Endothelial cell of umbilical vein (primary cell): ENCODE measurements around the gene HUWE1. TPM values are rescaled to one million over a fixed set of nuclear protein-coding genes. Genes with fewer than 3 reads are reported as not detected.
A peak's percentile ranks its signal among the peaks of the same experiment; 100 is the strongest.

Source experiments
- BruUV-seq: library from RNA; stranded (reverse); fragments of 400-500 nt; replicated peaks from 2 replicates; lab custom pipeline; 2021; lab: Mats Ljungman, UMichigan
- CTCF ChIA-PET: fragments of 300-600, 350-600 bp; sonication (Branson Sonifier 250); formaldehyde crosslinking; loops from one replicate; lab custom pipeline; 2021; ENCODE audit warnings: antibody characterized with exemption, inconsistent platforms; lab: Charles Lee
- POLR2A ChIA-PET: fragments of 300-600, 350-600 bp; sonication (Branson Sonifier 250); formaldehyde crosslinking; loops from one replicate; lab custom pipeline; 2021; ENCODE audit warnings: antibody characterized with exemption, inconsistent platforms; lab: Charles Lee
- DNase-seq: peaks from one replicate; pipeline ENCODE4 v3.0.0-alpha.2; 2011; ENCODE audit warnings: low read depth, low spot score
- FAIRE-seq: peaks from 2 replicates; lab custom pipeline; 2011; peaks lifted over from hg19 to GRCh38; lab: Jason Lieb, UNC
- H2AFZ ChIP-seq: 2 replicates; pipeline ENCODE4 v1.6.0; 2012; ENCODE audit warnings: low read depth, low read length, control low read depth, inconsistent platforms
- H3K27ac ChIP-seq: 2 replicates; pipeline ENCODE4 v1.5.1; 2011; ENCODE audit warnings: low read depth, mild to moderate bottlenecking, control low read depth, low read length, moderate library complexity; ENCODE audit not compliant: insufficient read depth
- H3K27me3 ChIP-seq, 2 experiments: 2 replicates each; pipeline versions ENCODE4 v1.6.0 to v1.6.1; 2011; ENCODE audit warnings: low read length in 2 of 2, mixed read lengths in 1 of 2; ENCODE audit not compliant: control insufficient read depth in 2 of 2, insufficient read depth in 2 of 2
- H3K36me3 ChIP-seq, 2 experiments: 2 replicates in 1 of 2; 3 replicates in 1 of 2; pipeline ENCODE4 v1.5.1; 2011; ENCODE audit warnings: low read length in 2 of 2, mild to moderate bottlenecking in 1 of 2, moderate library complexity in 1 of 2; ENCODE audit not compliant: control insufficient read depth in 2 of 2, insufficient read depth in 2 of 2; ENCODE audit errors: extremely low read depth in 1 of 2
- H3K4me1 ChIP-seq: 3 replicates; pipeline ENCODE4 v1.5.1; 2011; ENCODE audit warnings: mild to moderate bottlenecking, low read length; ENCODE audit not compliant: control insufficient read depth, insufficient read depth; ENCODE audit errors: extremely low read depth
- H3K4me2 ChIP-seq: 2 replicates; pipeline ENCODE4 v1.6.1; 2011; ENCODE audit warnings: low read length, control low read depth, mixed read lengths; ENCODE audit not compliant: insufficient read depth
- H3K4me3 ChIP-seq, 3 experiments: fragments of 200-600 bp in 1 of 3; sonication (generic), shearing (Covaris generic) in 1 of 3; replicated peaks in 1 of 3; 2 replicates each; pipeline ENCODE4 v1.5.1; 2011 to 2016; ENCODE audit warnings: control low read depth in 3 of 3, low read length in 3 of 3, mild to moderate bottlenecking in 2 of 3, inconsistent platforms in 1 of 3, low read depth in 1 of 3, moderate library complexity in 1 of 3; ENCODE audit not compliant: insufficient read depth in 1 of 3
- H3K79me2 ChIP-seq: 2 replicates; pipeline ENCODE4 v1.6.0; 2012; ENCODE audit warnings: low read length, inconsistent platforms; ENCODE audit not compliant: control insufficient read depth, insufficient read depth
- H3K9ac ChIP-seq: replicated peaks from 2 replicates; pipeline ENCODE3; 2011; ENCODE audit warnings: low read length, control low read depth; ENCODE audit not compliant: insufficient read depth; ENCODE audit errors: extremely low read depth
- H3K9me1 ChIP-seq: replicated peaks from 3 replicates; pipeline ENCODE4 v1.6.0; 2011; ENCODE audit warnings: mild to moderate bottlenecking, low read length; ENCODE audit not compliant: control insufficient read depth, insufficient read depth; ENCODE audit errors: extremely low read depth
- H3K9me3 ChIP-seq: replicated peaks from 2 replicates; pipeline ENCODE4 v1.5.1; 2012; ENCODE audit warnings: low read length, inconsistent platforms; ENCODE audit not compliant: control insufficient read depth, insufficient read depth
- H4K20me1 ChIP-seq: replicated peaks from 2 replicates; pipeline ENCODE3; 2011; ENCODE audit warnings: mild to moderate bottlenecking, low read length; ENCODE audit not compliant: control insufficient read depth, insufficient read depth; ENCODE audit errors: extremely low read depth
- CTCF ChIP-seq, 2 donors: IDR thresholded peaks; 1 replicate in 1 of 2; 2 replicates in 1 of 2; pipeline ENCODE4 v1.5.1; 2011; ENCODE audit warnings: low read length in 2 of 2, mild to moderate bottlenecking in 2 of 2, moderate library complexity in 2 of 2, control low read depth in 1 of 2, inconsistent platforms in 1 of 2, low read depth in 1 of 2; ENCODE audit not compliant: insufficient read depth in 1 of 2; ENCODE audit errors: extremely low read depth in 1 of 2
- EZH2 ChIP-seq: IDR thresholded peaks from 2 replicates; pipeline ENCODE4 v1.6.1; 2012; ENCODE audit warnings: borderline replicate concordance, low read depth, mild to moderate bottlenecking, moderate library complexity, low read length, inconsistent platforms; ENCODE audit not compliant: severe bottlenecking
- FOS ChIP-seq: IDR thresholded peaks from 2 replicates; pipeline ENCODE4 v1.6.1; 2011; ENCODE audit warnings: mild to moderate bottlenecking, low read length, moderate library complexity, borderline replicate concordance; ENCODE audit not compliant: insufficient read depth
- GATA2 ChIP-seq: IDR thresholded peaks from 2 replicates; pipeline ENCODE4 v1.7.0; 2011; ENCODE audit warnings: low read depth, mild to moderate bottlenecking, moderate library complexity, mixed read lengths, low read length; ENCODE audit not compliant: insufficient read length, insufficient read depth
- JUN ChIP-seq: IDR thresholded peaks from 2 replicates; pipeline ENCODE4 v1.6.1; 2011; ENCODE audit warnings: borderline replicate concordance, low read depth; ENCODE audit not compliant: insufficient read length, insufficient read depth
- MYC ChIP-seq: IDR thresholded peaks from one replicate; pipeline ENCODE4 v1.6.1; 2011; ENCODE audit warnings: mild to moderate bottlenecking, low read depth, low read length
- POLR2A ChIP-seq: IDR thresholded peaks from 2 replicates; pipeline ENCODE4 v1.6.1; 2012; ENCODE audit warnings: low read depth, mild to moderate bottlenecking, control low read depth, low read length
- POLR2AphosphoS5 ChIP-seq: IDR thresholded peaks from 2 replicates; pipeline ENCODE4 v1.6.1; 2012; ENCODE audit warnings: low read depth, mild to moderate bottlenecking, control low read depth, low read length, moderate library complexity; ENCODE audit not compliant: insufficient read depth
- dilution Hi-C: fragments of 300-500 bp; cut with MboI; formaldehyde crosslinking; loops from one replicate; pipeline ENCODE4 v1.15.0; 2019; ENCODE audit warnings: low sequenced_read_pairs; ENCODE audit not compliant: extremely low pct_ligation_motif_present
- intact Hi-C: fragments of 100-400 bp; cut with micrococcal nuclease; formaldehyde crosslinking; loops from one replicate; pipeline ENCODE4 v1.10.0; 2022
- polyA plus RNA-seq, 4 experiments: library from polyadenylated mRNA; depleted of rRNA in 3 of 4; stranded (reverse) in 3 of 4; unstranded in 1 of 4; fragments of >200 nt; gene quantifications; 2 replicates each; pipeline versions ENCODE4 v1.2.1 to v1.2.3, GENCODE V29; 2011 to 2012; ENCODE audit warnings: missing spikeins in 1 of 4
- total RNA-seq: library from RNA; stranded (reverse); gene quantifications from 2 replicates; pipeline ENCODE4 v1.2.3, GENCODE V29; 2021
- TF ChIP-seq, protein P1 (sequence below): IDR thresholded peaks from 2 replicates; pipeline ENCODE4 v1.6.1; 2011; ENCODE audit not compliant: insufficient read depth, insufficient read length

The HUWE1 gene
- total and polyA plus RNA-seq, 2 donors (not counting 3 experiments of a cell fraction or from before 2014, with no cell fraction given): 66.6 to 210 TPM

DNA sequence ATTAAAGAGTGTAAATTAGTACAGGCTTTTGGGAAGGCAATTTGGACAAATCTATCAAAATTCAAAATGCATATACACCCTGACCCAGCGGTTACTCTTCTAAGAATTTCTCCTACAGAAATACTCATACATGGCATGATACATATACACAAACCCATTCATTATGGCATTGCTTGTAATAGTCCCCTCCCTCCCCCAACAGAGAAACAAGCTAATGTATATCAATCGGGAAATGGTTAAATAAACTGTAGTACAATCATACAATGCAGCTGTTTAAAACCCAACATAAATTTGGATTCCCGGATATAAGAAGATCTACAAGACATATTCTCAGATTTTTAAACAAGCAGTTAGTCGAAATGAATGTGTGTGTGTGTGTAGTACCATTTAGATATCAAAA, 808 bp downstream of the HUWE1 start:
- ChIA-PET CTCF (no interaction called here), POLR2A (interaction anchor here (0.6 kb wide), 1 partner anchor 357 kb away, joined by 3 read pairs; no protein-coding TSS in a partner anchor)
- no peaks in the 10 kb centered on the region for H3K9me1 ChIP-seq
- H3K36me3 ChIP-seq: peaks cover 2 to 3% of the 10 kb centered on the region in 2 experiments
- H4K20me1 ChIP-seq: no peaks in the 10 kb centered on the region
- peak overlapping the region; percentile 72 for H3K27ac ChIP-seq
- no peaks in the 10 kb centered on the region for H3K9me3 ChIP-seq
- peak overlapping the region; percentile 98 for H3K4me2 ChIP-seq
- H3K27me3 ChIP-seq: no peaks in the 10 kb centered on the region
- H3K4me1 ChIP-seq: peaks cover 23% of the 10 kb centered on the region
- intact Hi-C loops (loop anchor here (1.0 to 10.0 kb wide), 4 partner anchors 147 to 1479 kb away; partner anchors contain the start of genes FAM120C and MAGED2), dilution Hi-C loops (no loop called here)
- DNase-seq (no peak), FAIRE-seq (peak; percentile 61)
- peak overlapping the region; percentile 82 for H3K9ac ChIP-seq
- TF ChIP-seq GATA2: no peak
- no peak for TF ChIP-seq POLR2A
- no peak for TF ChIP-seq POLR2AphosphoS5
- no peak for TF ChIP-seq EZH2
- TF ChIP-seq FOS: no peak
- TF ChIP-seq JUN: no peak
- no peak for TF ChIP-seq MYC
- TF ChIP-seq, protein P1, sequence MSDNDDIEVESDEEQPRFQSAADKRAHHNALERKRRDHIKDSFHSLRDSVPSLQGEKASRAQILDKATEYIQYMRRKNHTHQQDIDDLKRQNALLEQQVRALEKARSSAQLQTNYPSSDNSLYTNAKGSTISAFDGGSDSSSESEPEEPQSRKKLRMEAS: no peak
- TF ChIP-seq CTCF (IDR thresholded peaks at IDR 0.05; ENCODE audit: extremely low read depth in 1 of 2, insufficient read depth in 1 of 2, low read depth in 1 of 2, low read length in 2 of 2): no peak
- H3K79me2 ChIP-seq: peaks cover 38% of the 10 kb centered on the region
- no TSS peak for BruUV-seq
- peak overlapping the region; percentile 92 for H2AFZ ChIP-seq
- peak overlapping the region; percentile 40 to 86 (median 77) for H3K4me3 ChIP-seq
